Measurements from ENCODE around the gene CDX1. TPM values are rescaled to one million over a fixed set of nuclear protein-coding genes. Genes with fewer than 3 reads are reported as not detected.

CDX1 gene
- total RNA-seq, 2 donors from 2014 or later: not detected

- no peak overlapping the region for H3K27ac ChIP-seq (ENCODE audit: low read depth, low read length)
- peaks cover 63% of the 10 kb centered on the region for H3K27me3 Mint-ChIP-seq (ENCODE audit: insufficient read depth)
- H3K27me3 ChIP-seq (ENCODE audit: control insufficient read depth, insufficient read depth, low read length, poor library complexity, severe bottlenecking): peaks cover 52% of the 10 kb centered on the region
Measured at GRCh38 chr5:150164211-150164980, 2.2 kb upstream of the CDX1 start.

GRCh38 chr5:150166037-150166649 is 435 bp upstream of the CDX1 start:
- H3K36me3 Mint-ChIP-seq (ENCODE audit: low read depth): no peaks in the 10 kb centered on the region
- H3K9me3 Mint-ChIP-seq: no peaks in the 10 kb centered on the region
- no peaks in the 10 kb centered on the region for H3K4me1 ChIP-seq (ENCODE audit: control insufficient read depth, insufficient read depth, low read length)
- WGBS, 2 experiments (ENCODE audit: insufficient coverage in 1 of 2, insufficient read length in 1 of 2): 39 to 42% methylated on average over 15 to 27 of the region's 27 CpGs
- no peaks in the 10 kb centered on the region for H3K9me3 ChIP-seq (ENCODE audit: control insufficient read depth, low read length)
- H3K27ac Mint-ChIP-seq: no peak overlapping the region
- DNase-seq: no peak
- H3K4me3 ChIP-seq (ENCODE audit: low read length): no peak overlapping the region
- H3K27me3 ChIP-seq (ENCODE audit: control insufficient read depth, insufficient read depth, low read length, poor library complexity, severe bottlenecking): peaks cover 70% of the 10 kb centered on the region
- peaks cover 18% of the 10 kb centered on the region for H3K4me1 Mint-ChIP-seq
- TF ChIP-seq CTCF (conservative IDR thresholded peaks at IDR 0.05): no peak
- no peak overlapping the region for H3K9ac ChIP-seq (ENCODE audit: extremely low read depth, low read length, poor library complexity, severe bottlenecking)
- H3K27ac ChIP-seq (ENCODE audit: low read depth, low read length): no peak overlapping the region
- peak overlapping the region; percentile 17 for H3K4me3 Mint-ChIP-seq
- H3K36me3 ChIP-seq (ENCODE audit: control insufficient read depth, insufficient read depth, low read length): no peaks in the 10 kb centered on the region
- H3K27me3 Mint-ChIP-seq (ENCODE audit: insufficient read depth): peaks cover 78% of the 10 kb centered on the region

More at GRCh38 chr5:150164211-150164980, 2.2 kb upstream of the CDX1 start:
- no peak overlapping the region for H3K9ac ChIP-seq (ENCODE audit: extremely low read depth, low read length, poor library complexity, severe bottlenecking)
- Mint-ChIP-seq H3K9me3 (no peaks in the 10 kb centered on the region), H3K4me1 (peaks cover 22% of the 10 kb centered on the region), H3K4me3 (no peak overlapping the region), H3K27ac (no peak overlapping the region), H3K36me3 (ENCODE audit: low read depth) (no peaks in the 10 kb centered on the region)
- H3K36me3 ChIP-seq (ENCODE audit: control insufficient read depth, insufficient read depth, low read length): no peaks in the 10 kb centered on the region
- H3K9me3 ChIP-seq (ENCODE audit: control insufficient read depth, low read length): no peaks in the 10 kb centered on the region
- no peaks in the 10 kb centered on the region for H3K4me1 ChIP-seq (ENCODE audit: control insufficient read depth, insufficient read depth, low read length)
- DNase-seq: no peak
- no peak for TF ChIP-seq CTCF (conservative IDR thresholded peaks at IDR 0.05)
- no peak overlapping the region for H3K4me3 ChIP-seq (ENCODE audit: low read length)
- WGBS, 2 experiments (ENCODE audit: insufficient coverage in 1 of 2, insufficient read length in 1 of 2): 81 to 88% methylated on average over 6 of the region's 6 CpGs

- H3K9me3 ChIP-seq (ENCODE audit: control insufficient read depth, low read length): no peaks in the 10 kb centered on the region
- no peak overlapping the region for H3K27ac Mint-ChIP-seq
- H3K4me3 Mint-ChIP-seq: peak overlapping the region; percentile 36
- no peaks in the 10 kb centered on the region for H3K36me3 Mint-ChIP-seq (ENCODE audit: low read depth)
- no peak overlapping the region for H3K9ac ChIP-seq (ENCODE audit: extremely low read depth, low read length, poor library complexity, severe bottlenecking)
- 17 to 28% methylated on average over 12 to 15 of the region's 15 CpGs for WGBS, 2 experiments (ENCODE audit: insufficient coverage in 1 of 2, insufficient read length in 1 of 2)
- H3K36me3 ChIP-seq (ENCODE audit: control insufficient read depth, insufficient read depth, low read length): no peaks in the 10 kb centered on the region
- H3K27ac ChIP-seq (ENCODE audit: low read depth, low read length): no peak overlapping the region
- peaks cover 20% of the 10 kb centered on the region for H3K4me1 Mint-ChIP-seq
- H3K4me1 ChIP-seq (ENCODE audit: control insufficient read depth, insufficient read depth, low read length): no peaks in the 10 kb centered on the region
- no peaks in the 10 kb centered on the region for H3K9me3 Mint-ChIP-seq
- no peak for DNase-seq
- no peak overlapping the region for H3K4me3 ChIP-seq (ENCODE audit: low read length)
- peaks cover 86% of the 10 kb centered on the region for H3K27me3 Mint-ChIP-seq (ENCODE audit: insufficient read depth)
- H3K27me3 ChIP-seq (ENCODE audit: control insufficient read depth, insufficient read depth, low read length, poor library complexity, severe bottlenecking): peaks cover 71% of the 10 kb centered on the region
- TF ChIP-seq CTCF (conservative IDR thresholded peaks at IDR 0.05): no peak
Measured at GRCh38 chr5:150167512-150167850, 903 bp downstream of the CDX1 start.
